Measurements from ENCODE around the gene GPRASP1.

DNA sequence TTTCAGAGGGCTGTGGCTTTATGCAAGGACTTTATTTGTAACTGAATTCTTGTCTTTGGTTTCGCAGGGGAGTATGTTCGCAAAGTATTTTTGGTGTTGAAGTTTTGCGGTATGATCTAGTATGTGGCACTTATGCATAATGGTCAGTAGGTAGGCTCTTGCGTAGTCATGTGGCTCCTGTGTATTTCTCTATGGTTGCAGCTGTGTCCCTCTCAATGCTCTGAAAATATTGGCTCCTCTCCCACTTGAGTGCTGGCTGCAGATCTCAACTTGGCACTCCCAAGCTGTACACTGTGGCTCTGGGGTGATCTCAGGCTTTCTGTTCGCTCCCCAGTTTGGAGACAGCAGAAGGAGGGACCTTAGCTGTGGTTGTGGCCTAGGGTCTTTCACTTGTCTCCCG is 27.2 kb upstream of the GPRASP1 start:
- no peak for TF ChIP-seq POLR2A (IDR thresholded peaks at IDR 0.05)
- TF ChIP-seq, protein P1, sequence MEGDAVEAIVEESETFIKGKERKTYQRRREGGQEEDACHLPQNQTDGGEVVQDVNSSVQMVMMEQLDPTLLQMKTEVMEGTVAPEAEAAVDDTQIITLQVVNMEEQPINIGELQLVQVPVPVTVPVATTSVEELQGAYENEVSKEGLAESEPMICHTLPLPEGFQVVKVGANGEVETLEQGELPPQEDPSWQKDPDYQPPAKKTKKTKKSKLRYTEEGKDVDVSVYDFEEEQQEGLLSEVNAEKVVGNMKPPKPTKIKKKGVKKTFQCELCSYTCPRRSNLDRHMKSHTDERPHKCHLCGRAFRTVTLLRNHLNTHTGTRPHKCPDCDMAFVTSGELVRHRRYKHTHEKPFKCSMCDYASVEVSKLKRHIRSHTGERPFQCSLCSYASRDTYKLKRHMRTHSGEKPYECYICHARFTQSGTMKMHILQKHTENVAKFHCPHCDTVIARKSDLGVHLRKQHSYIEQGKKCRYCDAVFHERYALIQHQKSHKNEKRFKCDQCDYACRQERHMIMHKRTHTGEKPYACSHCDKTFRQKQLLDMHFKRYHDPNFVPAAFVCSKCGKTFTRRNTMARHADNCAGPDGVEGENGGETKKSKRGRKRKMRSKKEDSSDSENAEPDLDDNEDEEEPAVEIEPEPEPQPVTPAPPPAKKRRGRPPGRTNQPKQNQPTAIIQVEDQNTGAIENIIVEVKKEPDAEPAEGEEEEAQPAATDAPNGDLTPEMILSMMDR (IDR thresholded peaks at IDR 0.05) = no peak

All from Peyer's patch (tissue), 4 donors.